Measurements from ENCODE around the gene PSMC5.

Gene PSMC5

GRCh38 chr17:63819585-63820537 is 7.4 kb upstream of the PSMC5 start:
- in situ Hi-C loops (cut with HindIII; ENCODE audit: low sequenced_read_pairs) = loop anchor here (5.0 kb wide), 1 partner anchor 73 kb away; no protein-coding TSS in a partner anchor
- no peak for TF ChIP-seq CTCF (IDR thresholded peaks at IDR 0.05; ENCODE audit: low read depth, low read length, missing control alignments)
- no peak for DNase-seq (ENCODE audit: low read depth)
- no peak overlapping the region for H3K4me3 ChIP-seq (ENCODE audit: low read depth, low read length)

GRCh38 chr17:63820963-63821561 is 6.2 kb upstream of the PSMC5 start:
- DNase-seq (ENCODE audit: low read depth) = no peak
- in situ Hi-C loops (cut with HindIII; ENCODE audit: low sequenced_read_pairs) = no loop called here
- TF ChIP-seq CTCF (IDR thresholded peaks at IDR 0.05; ENCODE audit: low read depth, low read length, missing control alignments) = no peak
- H3K4me3 ChIP-seq (ENCODE audit: low read depth, low read length) = no peak overlapping the region

GRCh38 chr17:63821804-63822203 is 5.4 kb upstream of the PSMC5 start:
- TF ChIP-seq CTCF (IDR thresholded peaks at IDR 0.05; ENCODE audit: low read depth, low read length, missing control alignments) = no peak
- no peak for DNase-seq (ENCODE audit: low read depth)
- in situ Hi-C loops (cut with HindIII; ENCODE audit: low sequenced_read_pairs) = no loop called here

GRCh38 chr17:63822537-63822936 is 4.7 kb upstream of the PSMC5 start:
- DNase-seq (ENCODE audit: low read depth) = no peak
- no peak for TF ChIP-seq CTCF (IDR thresholded peaks at IDR 0.05; ENCODE audit: low read depth, low read length, missing control alignments)
- no peak overlapping the region for H3K4me3 ChIP-seq (ENCODE audit: low read depth, low read length)
- in situ Hi-C loops (cut with HindIII; ENCODE audit: low sequenced_read_pairs) = no loop called here

More at GRCh38 chr17:63821804-63822203, 5.4 kb upstream of the PSMC5 start:
- H3K4me3 ChIP-seq (ENCODE audit: low read depth, low read length) = no peak overlapping the region

GRCh38 chr17:63823659-63824331 is 3.4 kb upstream of the PSMC5 start:
- in situ Hi-C loops (cut with HindIII; ENCODE audit: low sequenced_read_pairs) = no loop called here
- H3K4me3 ChIP-seq (ENCODE audit: low read depth, low read length) = no peak overlapping the region
- no peak for DNase-seq (ENCODE audit: low read depth)
- no peak for TF ChIP-seq CTCF (IDR thresholded peaks at IDR 0.05; ENCODE audit: low read depth, low read length, missing control alignments)

GRCh38 chr17:63824362-63824761 is 2.9 kb upstream of the PSMC5 start:
- TF ChIP-seq CTCF (IDR thresholded peaks at IDR 0.05; ENCODE audit: low read depth, low read length, missing control alignments) = no peak
- in situ Hi-C loops (cut with HindIII; ENCODE audit: low sequenced_read_pairs) = no loop called here
- H3K4me3 ChIP-seq (ENCODE audit: low read depth, low read length) = no peak overlapping the region
- DNase-seq (ENCODE audit: low read depth) = no peak
